Aorta (tissue), 4 donors: ENCODE results near the gene PABPC1L2B. TPM values are rescaled to one million over a fixed set of nuclear protein-coding genes. Genes with fewer than 3 reads are reported as not detected.

Source experiments
- polyA plus RNA-seq, 2 donors: library from polyadenylated mRNA; stranded (reverse); fragments of 200-250 nt; gene quantifications; one replicate each; pipeline ENCODE4 v1.2.3, GENCODE V29; 2013
- total RNA-seq, 2 donors: library from RNA; stranded (reverse); fragmentation: NEBNext Ultra II Directional; extraction: Animal tissue kit (Norgen Biotek cat#: 25700); gene quantifications; one replicate each; pipeline ENCODE4 v1.2.1, GENCODE V29; 2021
- donor health status: healthy with polysubstance abuse.
- donor health status: Bipolar disorder and iron deficiency.
- donor health status: DM: no; HTN: no; CAD: no.
- donor health status: DM: yes; HTN: yes; CAD: no.

The PABPC1L2B gene
- total and polyA plus RNA-seq, 4 donors: not detected

Other genes starting within 250 kb of the PABPC1L2B start
- under 1 TPM in 1 of 2 donors, not detected in 1; 0.63 TPM for gene DMRTC1B, start 226.0 kb upstream of the PABPC1L2B start, total RNA-seq
- not detected for gene DMRTC1B, start 226.0 kb upstream of the PABPC1L2B start, polyA plus RNA-seq
- gene FAM236B, start 220.3 kb upstream of the PABPC1L2B start, total RNA-seq: not detected
- gene FAM236B, start 220.3 kb upstream of the PABPC1L2B start, polyA plus RNA-seq: not detected
- not detected for gene FAM236D, start 194.7 kb upstream of the PABPC1L2B start, total RNA-seq
- gene FAM236D, start 194.7 kb upstream of the PABPC1L2B start, polyA plus RNA-seq: not detected
- gene FAM236C, start 90.3 kb upstream of the PABPC1L2B start, total RNA-seq: not detected
- gene FAM236C, start 90.3 kb upstream of the PABPC1L2B start, polyA plus RNA-seq: not detected
- gene FAM236A, start 64.7 kb upstream of the PABPC1L2B start, total RNA-seq: not detected
- not detected for gene FAM236A, start 64.7 kb upstream of the PABPC1L2B start, polyA plus RNA-seq
- gene DMRTC1, start 59.1 kb upstream of the PABPC1L2B start, total RNA-seq: not detected
- gene DMRTC1, start 59.1 kb upstream of the PABPC1L2B start, polyA plus RNA-seq: not detected
- not detected for gene PABPC1L2A, start 76.6 kb downstream of the PABPC1L2B start, total RNA-seq
- gene PABPC1L2A, start 76.6 kb downstream of the PABPC1L2B start, polyA plus RNA-seq: not detected
- 1 to 10 TPM; 5.6 to 7.2 TPM for gene NAP1L2, start 211.9 kb downstream of the PABPC1L2B start, total RNA-seq
- 1 to 10 TPM; 3.1 to 4.3 TPM for gene NAP1L2, start 211.9 kb downstream of the PABPC1L2B start, polyA plus RNA-seq